Stomach smooth muscle (tissue), 2 donors: ENCODE measurements around the gene SIGLEC7.

Experiments
- H3K27ac ChIP-seq: one replicate; pipeline ENCODE4 v1.7.0; 2013; ENCODE audit warnings: mild to moderate bottlenecking, low read length, inconsistent platforms
- H3K27me3 ChIP-seq, 2 donors: one replicate each; pipeline ENCODE4 v1.7.0; 2013; ENCODE audit warnings: low read length in 2 of 2; ENCODE audit not compliant: insufficient read depth in 2 of 2, control insufficient read depth in 1 of 2
- H3K36me3 ChIP-seq, 2 donors: one replicate each; pipeline ENCODE4 v1.7.0; 2013; ENCODE audit warnings: low read length in 2 of 2; ENCODE audit not compliant: control insufficient read depth in 2 of 2, insufficient read depth in 2 of 2
- H3K4me1 ChIP-seq: one replicate; pipeline ENCODE4 v1.7.0; 2013; ENCODE audit warnings: low read length; ENCODE audit not compliant: control insufficient read depth, insufficient read depth
- H3K4me3 ChIP-seq, 2 donors: one replicate each; pipeline ENCODE4 v1.7.0; 2013; ENCODE audit warnings: low read length in 2 of 2
- H3K9ac ChIP-seq, 2 donors: one replicate each; pipeline ENCODE4 v1.7.0; 2013; ENCODE audit warnings: low read length in 2 of 2, mild to moderate bottlenecking in 1 of 2
- H3K9me3 ChIP-seq, 2 donors: one replicate each; pipeline ENCODE4 v1.7.0; 2013; ENCODE audit warnings: low read length in 2 of 2; ENCODE audit not compliant: control insufficient read depth in 2 of 2
- donor health status: healthy.
- donor health status: Pancreatic carcinoma.

The SIGLEC7 gene

DNA sequence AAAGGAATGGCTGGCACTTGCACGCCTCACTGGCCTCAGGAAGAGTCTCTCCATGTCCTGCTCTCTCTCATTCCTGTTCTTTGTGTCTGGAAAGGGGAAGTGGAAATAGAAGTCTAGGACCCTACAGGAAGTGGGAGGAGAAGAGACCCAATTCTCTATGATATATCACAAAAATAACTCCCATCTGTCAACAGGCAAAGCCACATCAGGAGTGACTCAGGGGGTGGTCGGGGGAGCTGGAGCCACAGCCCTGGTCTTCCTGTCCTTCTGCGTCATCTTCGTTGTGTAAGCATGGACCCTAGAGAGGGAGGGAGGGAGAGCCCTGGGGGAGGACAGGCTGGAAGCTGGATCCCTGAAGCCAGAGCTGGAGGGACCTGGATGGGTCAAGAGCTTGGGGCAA lies 14.3 kb upstream of the SIGLEC7 start:
- H3K27me3 ChIP-seq = peaks cover 3 to 21% of the 10 kb centered on the region in 2 donors
- H3K4me3 ChIP-seq = no peak overlapping the region
- no peak overlapping the region for H3K9ac ChIP-seq
- H3K9me3 ChIP-seq = no peaks in the 10 kb centered on the region
- no peaks in the 10 kb centered on the region for H3K4me1 ChIP-seq
- no peaks in the 10 kb centered on the region for H3K36me3 ChIP-seq
- H3K27ac ChIP-seq = no peak overlapping the region

- Histone ChIP-seq H3K9me3 (no peaks in the 10 kb centered on the region), H3K9ac (no peak overlapping the region), H3K4me3 (no peak overlapping the region), H3K27me3 (peaks cover 2 to 20% of the 10 kb centered on the region in 2 donors), H3K4me1 (no peaks in the 10 kb centered on the region), H3K36me3 (no peaks in the 10 kb centered on the region), H3K27ac (no peak overlapping the region)
Measured at GRCh38 chr19:51128227-51128626, 13.9 kb upstream of the SIGLEC7 start.

DNA sequence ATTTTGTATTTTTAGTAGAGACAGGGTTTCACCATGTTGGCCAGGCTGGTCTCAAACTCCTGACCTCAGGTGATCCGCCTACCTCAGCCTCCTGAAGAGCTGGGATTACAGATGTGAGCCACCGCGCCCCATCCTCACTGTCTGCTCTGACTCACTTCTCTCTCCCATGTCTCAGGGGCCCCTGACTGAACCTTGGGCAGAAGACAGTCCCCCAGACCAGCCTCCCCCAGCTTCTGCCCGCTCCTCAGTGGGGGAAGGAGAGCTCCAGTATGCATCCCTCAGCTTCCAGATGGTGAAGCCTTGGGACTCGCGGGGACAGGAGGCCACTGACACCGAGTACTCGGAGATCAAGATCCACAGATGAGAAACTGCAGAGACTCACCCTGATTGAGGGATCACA lies 12.4 kb upstream of the SIGLEC7 start:
- no peak overlapping the region for H3K27ac ChIP-seq
- H3K4me3 ChIP-seq = no peak overlapping the region
- no peaks in the 10 kb centered on the region for H3K9me3 ChIP-seq
- H3K36me3 ChIP-seq = no peaks in the 10 kb centered on the region
- H3K4me1 ChIP-seq = no peaks in the 10 kb centered on the region
- H3K9ac ChIP-seq = no peak overlapping the region
- H3K27me3 ChIP-seq = peaks cover 0 to 18% of the 10 kb centered on the region in 2 donors

DNA sequence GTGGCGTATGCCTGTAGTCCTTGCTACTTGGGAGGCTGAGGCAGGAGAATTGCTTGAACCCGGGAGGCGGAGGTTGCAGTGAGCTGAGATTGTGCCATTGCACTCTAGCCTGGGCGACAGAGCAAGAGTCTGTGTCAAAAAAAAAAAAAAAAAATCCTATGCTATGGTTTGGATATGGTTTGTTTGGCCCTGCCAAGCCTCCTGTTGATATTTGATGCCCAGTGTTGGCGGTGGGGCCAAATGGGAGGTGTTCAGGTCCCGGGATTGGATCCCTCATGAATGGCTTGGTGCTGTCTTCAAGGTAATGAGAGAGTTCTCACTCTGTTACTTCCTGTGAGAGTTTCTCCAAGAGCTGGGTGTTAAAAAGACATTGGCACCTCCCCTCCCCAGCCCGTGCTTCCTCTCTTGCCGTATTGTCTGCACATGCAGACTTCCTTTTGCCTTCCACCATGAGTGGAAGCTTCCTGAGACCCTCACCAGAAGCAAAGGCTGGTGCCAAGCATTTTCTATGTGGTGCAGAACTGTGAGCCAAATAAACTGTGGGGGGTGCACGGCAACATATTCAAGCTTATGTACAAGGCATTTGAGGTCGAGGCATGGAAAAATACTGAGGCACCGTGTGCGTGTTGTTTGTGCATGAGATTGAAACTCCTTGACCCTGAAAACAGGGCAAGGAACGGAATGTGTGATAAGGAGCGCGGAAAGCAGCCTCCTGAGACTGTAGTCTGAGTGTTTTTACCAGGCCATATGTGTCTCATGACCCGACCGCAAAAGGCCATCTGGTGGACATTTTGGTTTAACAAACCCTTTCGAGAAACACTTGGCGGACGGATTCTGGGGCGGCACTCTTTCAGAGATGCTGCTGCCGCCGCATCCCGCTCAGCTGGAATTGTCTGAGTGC lies 10.1 kb upstream of the SIGLEC7 start:
- H3K27ac ChIP-seq = no peak overlapping the region
- no peaks in the 10 kb centered on the region for H3K36me3 ChIP-seq
- H3K4me3 ChIP-seq = no peak overlapping the region

DNA sequence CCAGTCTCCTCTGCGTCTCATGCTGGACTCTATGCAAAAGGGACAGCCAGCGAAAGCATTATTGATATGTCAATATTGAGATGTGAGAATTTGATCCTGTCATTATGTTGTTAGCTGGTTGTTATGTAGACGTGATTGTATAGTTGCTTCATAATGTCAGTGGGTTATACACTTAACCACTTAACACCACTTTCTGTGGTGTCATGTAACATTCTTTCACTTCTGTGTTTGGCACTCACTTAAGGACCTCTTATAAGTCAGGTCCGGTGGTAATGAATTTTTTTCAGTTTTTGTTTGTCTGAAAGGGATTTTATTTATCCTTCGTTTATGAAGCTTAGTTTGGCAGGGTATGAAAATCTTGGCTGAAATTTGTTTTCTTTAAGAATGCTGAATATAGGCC lies 7.1 kb upstream of the SIGLEC7 start:
- H3K36me3 ChIP-seq = no peaks in the 10 kb centered on the region
- no peaks in the 10 kb centered on the region for H3K9me3 ChIP-seq
- H3K4me1 ChIP-seq = no peaks in the 10 kb centered on the region
- no peak overlapping the region for H3K9ac ChIP-seq
- H3K4me3 ChIP-seq = no peak overlapping the region
- no peak overlapping the region for H3K27ac ChIP-seq
- peaks cover 0 to 13% of the 10 kb centered on the region in 2 donors for H3K27me3 ChIP-seq

More for the DNA sequence above, 10.1 kb upstream of the SIGLEC7 start:
- Histone ChIP-seq H3K9ac (no peak overlapping the region), H3K9me3 (no peaks in the 10 kb centered on the region), H3K4me1 (no peaks in the 10 kb centered on the region), H3K27me3 (peaks cover 0 to 15% of the 10 kb centered on the region in 2 donors)

GRCh38 chr19:51135986-51136762 lies 5.9 kb upstream of the SIGLEC7 start:
- no peak overlapping the region for H3K27ac ChIP-seq

GRCh38 chr19:51136851-51137551 lies 5.1 kb upstream of the SIGLEC7 start:
- no peaks in the 10 kb centered on the region for H3K9me3 ChIP-seq
- H3K27ac ChIP-seq = no peak overlapping the region
- H3K9ac ChIP-seq = no peak overlapping the region
- H3K4me1 ChIP-seq = no peaks in the 10 kb centered on the region
- H3K4me3 ChIP-seq = no peak overlapping the region
- no peaks in the 10 kb centered on the region for H3K36me3 ChIP-seq
- peaks cover 2 to 13% of the 10 kb centered on the region in 2 donors for H3K27me3 ChIP-seq

More at GRCh38 chr19:51135986-51136762, 5.9 kb upstream of the SIGLEC7 start:
- H3K4me1 ChIP-seq = no peaks in the 10 kb centered on the region
- H3K27me3 ChIP-seq = peaks cover 0 to 13% of the 10 kb centered on the region in 2 donors
- no peak overlapping the region for H3K4me3 ChIP-seq
- no peaks in the 10 kb centered on the region for H3K9me3 ChIP-seq
- H3K9ac ChIP-seq = no peak overlapping the region
- no peaks in the 10 kb centered on the region for H3K36me3 ChIP-seq

GRCh38 chr19:51137792-51138425 lies 4.2 kb upstream of the SIGLEC7 start:
- H3K9me3 ChIP-seq = no peaks in the 10 kb centered on the region
- H3K36me3 ChIP-seq = no peaks in the 10 kb centered on the region
- no peak overlapping the region for H3K4me3 ChIP-seq
- H3K27ac ChIP-seq = no peak overlapping the region
- H3K27me3 ChIP-seq = peaks cover 2 to 11% of the 10 kb centered on the region in 2 donors
- H3K9ac ChIP-seq = no peak overlapping the region
- H3K4me1 ChIP-seq = no peaks in the 10 kb centered on the region

DNA sequence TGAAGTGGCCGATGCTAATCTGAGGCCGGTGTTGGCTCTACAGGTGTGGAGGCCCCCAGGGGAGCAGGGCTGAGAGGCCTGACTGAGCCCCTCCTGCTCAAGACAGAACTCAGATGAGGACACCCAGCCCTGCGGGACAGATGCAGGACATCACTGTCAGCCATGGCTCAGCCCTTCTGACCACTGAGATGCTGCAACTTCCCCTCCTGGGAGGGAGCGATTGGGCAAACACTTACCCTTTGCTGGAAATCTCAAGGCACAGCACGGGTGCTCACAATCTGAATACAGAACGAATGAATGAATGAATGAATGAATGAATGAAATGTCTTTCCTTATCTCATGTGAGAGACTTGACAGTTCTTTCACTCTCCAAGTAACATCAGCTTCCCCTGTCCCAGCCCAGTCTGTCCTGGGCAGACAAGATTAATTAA lies 3.5 kb upstream of the SIGLEC7 start:
- Histone ChIP-seq H3K27me3 (peaks cover 2 to 11% of the 10 kb centered on the region in 2 donors), H3K9ac (no peak overlapping the region), H3K27ac (no peak overlapping the region), H3K4me1 (no peaks in the 10 kb centered on the region), H3K4me3 (no peak overlapping the region), H3K9me3 (no peaks in the 10 kb centered on the region), H3K36me3 (no peaks in the 10 kb centered on the region)
